Inflammatory macrophage treated with lipopolysaccharide for 1 hour (primary cell): Measurements from ENCODE around the gene HMGCR.

Source experiments
- DNase-seq, 2 donors: peaks; one replicate each; pipeline ENCODE4 v3.0.0-alpha.2; 2020 to 2022

Gene HMGCR

DNA sequence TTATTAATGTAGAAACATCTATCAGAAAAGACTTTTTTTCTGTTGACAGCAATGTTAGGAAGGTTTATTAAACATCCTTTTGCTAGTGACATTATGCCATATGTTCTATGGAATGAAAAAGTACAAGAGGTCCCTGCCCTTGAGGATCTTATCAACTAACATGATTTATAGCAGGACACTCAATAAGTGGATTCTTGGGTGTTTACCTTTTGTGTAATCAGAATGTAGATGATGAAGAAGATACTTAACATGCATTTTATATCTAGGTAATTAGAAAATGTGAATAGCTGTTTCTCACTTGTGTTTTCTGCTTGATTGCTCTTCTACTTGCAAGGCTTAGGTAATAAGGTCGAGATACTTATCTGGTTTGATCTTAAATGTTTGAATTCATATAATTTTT is 4.9 kb downstream of the HMGCR start:
- no peak for DNase-seq

DNA sequence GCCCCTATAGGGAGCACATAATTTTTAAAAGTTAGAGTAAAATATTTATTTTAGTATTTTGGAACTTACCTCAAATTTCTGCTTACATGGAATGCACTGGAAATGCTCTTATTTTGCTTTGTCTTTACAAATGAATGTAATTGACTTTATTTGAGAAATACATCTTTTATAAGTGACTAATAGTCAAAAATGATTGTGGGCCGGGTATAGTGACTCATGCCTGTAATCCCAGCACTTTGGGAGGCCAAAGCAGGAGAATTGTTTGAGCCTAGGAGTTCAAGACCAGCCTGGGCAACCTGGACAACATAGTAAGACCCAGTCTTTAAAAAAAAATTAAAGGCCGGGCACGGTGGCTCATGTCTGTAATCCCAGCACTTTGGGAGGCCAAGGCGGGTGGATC is 5.8 kb downstream of the HMGCR start:
- no peak for DNase-seq

DNA sequence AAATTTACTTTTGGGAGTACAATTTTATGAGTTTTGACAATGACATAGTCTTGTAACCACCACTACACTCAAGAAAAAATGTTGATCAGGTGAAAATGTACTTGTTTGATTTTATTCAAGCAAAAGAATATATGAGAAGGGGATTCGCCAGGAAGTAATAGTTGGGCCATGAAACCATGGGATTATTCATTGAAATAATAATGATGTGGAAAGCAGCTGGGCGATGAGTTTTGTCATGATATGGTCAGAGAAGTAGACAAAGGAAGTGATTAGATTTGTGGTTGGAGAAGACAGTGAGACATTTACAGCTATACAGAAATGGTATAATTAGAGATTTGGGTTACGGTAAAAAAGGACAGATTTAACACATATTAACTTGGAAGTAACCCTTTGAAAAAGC is 11.2 kb downstream of the HMGCR start:
- DNase-seq: no peak

DNA sequence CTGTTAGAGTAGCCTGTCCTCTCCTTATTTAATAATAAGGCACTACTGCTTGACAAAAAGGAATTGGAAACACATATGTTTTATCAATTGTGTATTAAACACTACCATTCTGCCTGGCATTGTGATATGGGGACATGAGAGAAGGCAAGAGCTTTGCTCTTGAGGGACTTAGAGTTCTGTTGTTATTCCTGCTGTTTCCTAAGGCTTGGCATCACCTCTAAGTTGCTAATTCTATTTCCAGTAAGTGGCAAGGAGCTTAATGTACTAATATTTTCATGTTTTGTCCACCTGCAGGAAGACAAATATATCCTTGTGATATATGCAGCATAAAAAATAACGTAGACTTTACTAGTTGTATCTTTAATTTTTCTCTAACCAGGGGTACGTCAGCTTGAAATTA is 12.6 kb downstream of the HMGCR start:
- DNase-seq: no peak

DNA sequence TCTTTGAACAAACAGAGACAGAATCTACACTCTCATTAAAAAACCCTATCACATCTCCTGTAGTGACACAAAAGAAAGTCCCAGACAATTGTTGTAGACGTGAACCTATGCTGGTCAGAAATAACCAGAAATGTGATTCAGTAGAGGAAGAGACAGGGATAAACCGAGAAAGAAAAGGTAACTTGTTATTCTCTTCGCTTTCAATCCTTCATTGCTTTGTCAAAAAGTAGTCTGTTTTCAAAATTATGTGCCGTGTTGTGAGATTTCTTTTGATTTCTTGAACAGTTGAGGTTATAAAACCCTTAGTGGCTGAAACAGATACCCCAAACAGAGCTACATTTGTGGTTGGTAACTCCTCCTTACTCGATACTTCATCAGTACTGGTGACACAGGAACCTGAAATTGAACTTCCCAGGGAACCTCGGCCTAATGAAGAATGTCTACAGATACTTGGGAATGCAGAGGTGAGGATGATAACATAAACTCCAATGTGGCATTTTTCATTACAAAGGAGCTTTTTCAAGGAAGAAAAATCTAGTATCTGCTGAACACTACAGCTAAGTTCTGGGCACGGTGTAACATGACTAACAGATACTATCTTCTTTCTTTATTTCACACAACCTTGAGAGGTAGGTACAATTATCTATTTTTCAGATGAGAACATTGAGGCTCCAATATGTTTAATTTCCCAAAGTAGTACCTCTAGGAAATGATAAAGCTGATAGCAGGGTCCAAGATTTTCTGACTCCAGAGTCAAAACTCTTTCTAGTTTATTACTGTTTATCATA is 14.3 kb downstream of the HMGCR start:
- no peak for DNase-seq

DNA sequence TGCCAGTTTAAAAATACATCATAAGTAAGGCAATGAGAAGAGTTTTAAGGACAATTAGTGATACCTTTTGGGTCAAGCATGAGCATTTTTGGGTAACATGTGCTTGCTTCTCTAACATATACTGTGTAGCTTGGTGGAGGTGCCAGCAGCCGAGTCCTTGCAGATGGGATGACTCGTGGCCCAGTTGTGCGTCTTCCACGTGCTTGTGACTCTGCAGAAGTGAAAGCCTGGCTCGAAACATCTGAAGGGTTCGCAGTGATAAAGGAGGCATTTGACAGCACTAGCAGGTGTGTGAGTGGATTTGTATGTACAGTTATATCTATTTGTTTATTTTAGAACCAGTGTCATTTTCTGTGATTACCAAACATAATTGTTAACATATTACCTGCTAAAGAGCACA is 18.2 kb downstream of the HMGCR start:
- DNase-seq: no peak

DNA sequence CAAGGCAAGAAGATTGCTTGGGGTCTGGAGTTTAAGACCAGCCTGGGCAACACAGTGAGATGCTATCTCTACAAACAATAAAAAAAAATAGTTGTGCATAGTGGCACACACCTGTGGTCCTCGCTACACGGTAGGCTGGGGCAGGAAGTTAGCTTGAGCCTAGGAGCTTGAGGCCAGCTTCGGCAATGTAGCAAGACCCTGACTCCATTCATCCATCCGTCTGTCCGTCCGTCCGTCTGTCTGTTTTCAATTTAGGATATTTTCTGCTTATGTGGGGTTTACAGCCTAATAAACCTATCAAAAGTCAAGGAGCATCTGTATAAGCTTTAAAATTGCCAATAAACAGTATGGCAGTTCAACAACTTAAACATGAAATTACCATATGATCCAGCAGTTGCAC is 19.7 kb downstream of the HMGCR start:
- no peak for DNase-seq

DNA sequence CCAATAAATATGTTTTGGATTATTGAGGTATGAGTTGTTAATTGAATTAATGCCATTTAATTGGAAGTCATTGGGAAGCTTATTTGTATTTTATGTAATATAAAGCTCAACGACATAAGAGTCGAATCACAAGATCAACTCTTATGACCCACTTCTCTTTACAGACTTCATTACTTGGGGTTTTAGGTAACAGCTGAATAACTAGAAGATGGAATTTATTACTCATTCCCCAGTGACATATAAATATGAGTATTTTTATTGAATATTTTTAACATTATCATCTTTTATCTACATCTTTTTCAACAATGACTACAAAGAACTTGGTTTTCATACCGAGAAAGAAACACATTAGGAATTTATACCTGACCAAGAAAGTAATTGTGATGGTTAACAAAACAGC is 21.1 kb downstream of the HMGCR start:
- DNase-seq: no peak

DNA sequence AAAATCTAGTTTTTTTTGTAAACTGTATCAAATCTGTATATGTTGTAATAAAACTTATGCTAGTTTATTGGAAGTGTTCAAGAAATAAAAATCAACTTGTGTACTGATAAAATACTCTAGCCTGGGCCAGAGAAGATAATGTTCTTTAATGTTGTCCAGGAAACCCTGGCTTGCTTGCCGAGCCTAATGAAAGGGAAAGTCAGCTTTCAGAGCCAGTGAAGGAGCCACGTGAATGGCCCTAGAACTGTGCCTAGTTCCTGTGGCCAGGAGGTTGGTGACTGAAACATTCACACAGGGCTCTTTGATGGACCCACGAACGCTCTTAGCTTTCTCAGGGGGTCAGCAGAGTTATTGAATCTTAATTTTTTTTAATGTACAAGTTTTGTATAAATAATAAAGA is 24.3 kb downstream of the HMGCR start:
- no peak for DNase-seq

DNA sequence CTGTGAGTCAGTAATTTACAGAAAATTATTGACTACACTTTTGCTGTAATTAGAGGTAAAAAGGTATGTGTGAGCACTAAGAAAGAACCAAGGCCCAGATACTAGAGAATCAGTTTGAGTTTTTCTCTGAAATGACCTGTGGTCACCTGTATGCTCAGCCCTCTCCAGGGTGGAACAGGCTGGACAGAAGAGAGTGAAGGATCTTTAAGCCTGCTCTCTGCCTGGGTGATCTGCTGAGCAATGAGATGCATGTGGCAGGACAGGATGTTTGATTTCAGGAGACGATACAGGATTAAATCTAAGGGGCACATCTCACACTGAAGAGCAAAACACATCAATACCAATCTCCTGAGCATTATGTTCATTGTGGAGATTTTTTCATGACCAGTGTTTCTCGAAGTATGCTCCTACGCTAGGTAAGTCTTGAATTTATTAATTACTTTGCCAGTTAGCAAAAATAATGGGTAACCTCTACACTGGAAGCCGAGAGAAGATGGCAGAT is 25.5 kb downstream of the HMGCR start:
- DNase-seq: no peak

DNA sequence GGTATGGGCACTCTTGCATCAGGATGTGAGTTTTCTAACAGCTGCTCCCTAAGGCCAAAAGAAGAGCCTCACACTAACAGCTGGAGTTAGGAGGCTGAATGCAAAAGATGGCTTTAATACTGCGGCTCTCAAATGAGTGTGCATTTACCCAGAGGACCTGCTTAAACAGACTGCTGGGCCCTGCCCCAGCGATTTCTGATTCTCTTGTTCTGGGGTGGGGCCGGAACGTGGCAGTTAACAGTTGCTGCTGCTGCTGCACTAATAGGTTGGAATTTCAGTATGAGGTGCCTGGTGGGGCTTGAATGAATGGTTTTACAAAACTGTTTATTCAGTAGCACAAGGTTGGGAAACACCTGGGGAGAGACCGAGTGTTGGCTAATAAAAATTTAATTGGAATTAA is 26.1 kb downstream of the HMGCR start:
- DNase-seq: no peak

DNA sequence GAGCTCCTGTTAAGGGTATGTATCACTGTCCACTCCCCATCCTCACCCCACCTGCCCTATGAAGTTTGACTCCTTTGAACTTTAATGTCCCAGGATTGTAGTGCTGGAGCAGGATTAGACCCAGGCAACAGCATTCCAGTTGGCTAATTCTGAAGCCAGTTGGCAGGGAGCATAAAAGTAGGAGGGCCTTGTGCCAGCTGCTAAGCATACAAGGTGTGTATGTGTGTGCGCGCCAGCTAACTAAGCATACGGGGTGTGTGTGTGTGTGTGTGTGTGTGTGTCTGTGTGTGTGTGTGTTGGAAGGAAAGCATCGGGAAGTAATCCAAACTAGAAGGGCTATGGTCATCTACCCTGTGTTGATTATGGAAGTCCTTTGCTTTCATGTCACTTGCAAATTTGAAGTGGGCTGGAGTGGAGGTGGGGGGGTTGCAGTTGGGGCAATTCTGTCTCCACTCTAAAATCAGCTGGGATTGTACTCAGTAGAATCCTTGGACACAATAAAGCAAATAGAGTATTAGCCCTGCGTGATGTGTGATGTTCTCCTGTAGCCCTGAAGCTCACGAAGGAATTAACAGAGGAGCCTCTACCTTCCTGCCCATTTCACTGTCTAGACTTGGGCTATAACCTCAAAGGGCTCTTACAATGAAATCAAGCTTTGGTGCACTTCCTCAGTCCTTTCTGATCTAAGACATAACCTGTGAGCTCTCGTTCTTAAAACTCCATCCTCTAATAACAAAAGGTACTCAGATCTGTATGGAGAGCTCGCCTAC is 26.9 kb downstream of the HMGCR start:
- DNase-seq: no peak

DNA sequence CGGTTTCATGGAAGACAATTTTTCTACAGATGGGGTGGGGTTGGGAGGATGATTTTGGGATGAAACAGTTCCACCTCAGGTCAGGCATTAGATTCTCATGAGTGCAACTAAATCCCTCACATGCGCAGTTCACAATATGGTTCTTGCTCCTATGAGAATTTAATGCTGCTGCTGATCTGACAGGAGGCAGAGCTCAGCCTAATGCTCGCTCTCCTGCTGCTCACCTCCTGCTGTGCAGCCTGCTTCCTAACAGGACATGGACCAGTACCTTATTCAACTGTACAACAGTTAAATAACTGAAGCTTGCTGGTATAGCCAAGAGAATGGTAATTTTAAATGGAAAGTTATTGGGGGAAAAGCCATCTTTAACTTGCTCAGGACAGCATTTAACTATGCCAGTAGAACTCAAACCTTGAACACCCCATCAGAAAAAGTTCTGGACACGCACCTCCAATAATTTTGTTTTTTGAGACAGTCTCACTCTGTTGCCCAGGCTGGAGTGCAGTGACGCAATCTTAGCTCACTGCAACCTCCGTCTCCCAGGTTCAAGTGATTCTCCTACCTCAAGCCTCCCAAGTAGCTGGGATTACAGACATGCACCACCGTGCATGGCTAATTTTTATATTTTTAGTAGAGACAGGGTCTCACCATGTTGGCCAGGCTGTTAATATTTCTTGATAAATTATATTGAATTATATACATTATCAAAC is 27.7 kb downstream of the HMGCR start:
- no peak for DNase-seq

DNA sequence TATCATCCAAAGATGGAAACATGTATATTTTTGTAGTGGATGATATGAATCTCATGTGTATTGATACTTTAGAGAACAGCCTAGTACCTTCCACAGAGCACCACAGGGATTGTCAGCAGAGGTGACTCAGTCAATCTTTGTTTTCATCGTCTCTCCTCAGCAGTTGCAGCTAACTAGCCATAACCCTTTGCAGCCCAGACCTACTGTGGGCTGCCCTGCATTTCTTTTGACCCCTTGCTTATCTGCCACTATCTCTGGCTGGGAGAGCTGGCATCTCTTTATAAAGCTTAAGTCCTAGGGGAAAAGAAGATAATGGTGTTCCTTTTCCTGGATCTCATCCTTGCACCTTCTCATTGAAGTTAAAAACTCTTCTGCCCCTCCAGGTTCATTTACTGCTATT is 28.7 kb downstream of the HMGCR start:
- DNase-seq: no peak

DNA sequence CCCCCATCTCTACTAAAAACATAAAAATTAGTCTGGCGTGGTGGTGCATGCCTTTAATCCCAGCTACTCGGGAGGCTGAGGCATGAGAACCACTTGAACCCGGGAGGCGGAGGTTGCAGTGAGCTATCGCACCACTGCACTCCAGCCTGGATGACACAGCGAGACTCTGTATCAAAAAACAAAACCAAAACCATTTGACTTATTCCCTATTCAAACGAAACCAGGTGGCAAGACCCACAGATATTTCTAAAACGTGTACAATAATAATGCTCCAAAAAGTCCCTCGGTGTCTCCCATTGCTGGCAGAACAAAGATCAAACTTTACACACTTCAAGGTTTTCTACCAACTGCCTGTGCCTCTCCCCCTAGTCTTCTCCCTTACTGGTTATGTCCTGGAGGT is 29.8 kb downstream of the HMGCR start:
- DNase-seq: no peak

DNA sequence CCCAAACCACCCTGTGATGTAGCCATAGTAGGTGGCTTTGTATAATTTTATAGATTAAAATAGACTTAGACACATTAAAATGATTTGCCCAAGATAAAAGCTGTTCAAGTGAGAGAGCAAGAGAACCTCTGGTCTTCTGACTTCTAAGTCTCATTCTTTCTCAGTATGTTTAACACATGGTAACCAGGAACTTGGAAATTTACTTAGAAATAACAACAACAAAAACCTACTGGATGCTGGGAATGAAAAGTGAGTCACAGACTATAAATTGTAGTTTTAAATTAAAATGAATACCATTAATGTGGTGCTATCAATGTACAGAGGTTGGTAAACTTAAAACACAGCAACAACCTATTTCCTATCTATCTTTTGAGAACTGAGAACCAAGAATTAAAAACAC is 30.4 kb downstream of the HMGCR start:
- no peak for DNase-seq

DNA sequence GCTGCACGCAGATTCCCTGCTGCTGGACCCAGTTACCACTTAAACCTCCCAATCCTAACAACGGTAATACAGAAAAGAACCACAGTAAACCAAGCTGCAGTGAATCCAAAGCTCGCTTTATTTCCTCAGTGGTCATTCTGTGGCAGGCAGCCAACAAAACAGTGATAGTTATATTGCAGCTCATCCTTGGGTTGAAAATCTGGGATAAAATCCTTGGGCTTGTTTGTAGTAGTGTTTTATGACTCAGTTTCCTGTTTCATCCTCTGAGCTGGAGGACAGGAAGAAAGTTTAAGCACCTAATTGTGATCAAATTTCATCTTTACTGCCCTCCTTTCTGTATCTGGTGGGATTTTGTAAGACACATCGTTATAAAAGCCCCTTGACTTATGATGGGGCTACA is 31.4 kb downstream of the HMGCR start:
- DNase-seq: no peak

DNA sequence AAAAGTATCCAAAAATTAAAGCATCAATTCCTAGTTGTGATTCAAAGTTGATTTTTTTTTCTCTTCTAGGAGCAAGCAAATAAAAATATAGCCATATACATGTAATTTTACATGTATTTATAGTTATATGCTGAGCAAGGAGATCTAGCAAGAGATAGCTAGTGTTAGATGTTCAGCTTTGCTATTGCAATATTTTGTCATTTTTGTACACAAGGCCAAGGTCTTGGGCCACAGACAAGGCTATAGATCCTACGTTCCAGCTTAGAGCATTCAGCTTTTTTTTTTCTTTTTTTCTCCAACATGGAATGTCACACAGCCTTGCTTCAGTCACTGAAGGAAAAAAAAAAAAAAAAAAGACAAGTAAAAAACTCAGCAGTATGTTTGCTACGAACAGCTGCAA is 36.8 kb downstream of the HMGCR start:
- no peak for DNase-seq

DNA sequence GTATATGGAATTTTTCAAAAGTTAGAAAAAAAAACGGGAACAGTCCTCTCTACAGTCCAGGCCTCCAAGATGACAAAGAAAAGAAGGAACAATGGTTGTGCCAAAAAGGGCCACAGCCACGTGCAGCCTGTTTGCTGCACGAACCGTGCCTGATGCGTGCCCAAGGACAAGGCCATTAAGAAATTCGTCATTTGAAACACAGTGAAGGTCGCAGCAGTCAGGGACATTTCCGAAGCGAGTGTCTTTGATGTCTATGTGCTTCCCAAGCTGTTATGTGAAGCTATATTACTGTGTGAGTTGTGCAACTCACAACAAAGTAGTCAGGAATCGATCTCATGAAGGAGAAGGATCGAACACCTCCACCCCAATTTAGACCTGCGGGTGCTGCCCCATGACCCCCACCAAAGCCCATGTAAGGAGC is 37.4 kb downstream of the HMGCR start:
- no peak for DNase-seq

DNA sequence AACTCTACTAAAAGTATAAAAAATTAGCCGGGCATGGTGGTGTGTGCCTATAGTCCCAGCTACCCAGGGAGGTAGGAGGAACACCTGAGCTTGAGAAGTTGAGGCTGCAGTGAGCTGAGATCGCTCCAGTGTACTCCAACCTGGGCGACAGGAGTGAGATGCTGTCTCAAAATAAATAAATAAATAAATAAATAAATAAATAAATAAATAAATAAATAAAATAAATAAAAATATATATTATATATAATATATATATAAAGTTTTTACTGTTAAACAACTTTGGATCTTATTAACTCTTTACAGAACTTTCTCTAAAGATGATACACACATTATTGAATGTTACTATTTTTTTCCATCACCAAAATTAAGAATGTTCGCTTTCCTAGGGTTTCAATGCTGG is 38.4 kb downstream of the HMGCR start:
- DNase-seq: no peak

DNA sequence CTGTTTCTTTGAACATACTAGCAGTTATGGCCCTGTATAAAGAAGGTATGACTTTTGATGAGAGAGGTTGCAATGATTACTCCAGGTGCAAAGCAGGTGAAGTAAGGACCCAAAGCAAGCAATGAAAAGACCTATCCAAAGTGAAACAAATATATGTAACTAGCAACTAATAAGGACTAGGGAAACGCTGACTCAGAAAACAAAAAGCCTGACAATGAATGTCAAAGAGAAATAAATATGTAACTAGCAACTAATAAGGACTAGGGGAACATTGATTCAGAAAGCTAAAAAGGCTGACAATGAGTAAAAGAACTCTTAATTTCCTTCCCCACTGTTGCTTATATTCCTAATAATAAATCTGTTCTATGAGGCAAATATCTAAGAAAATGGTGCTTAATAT is 43.1 kb downstream of the HMGCR start:
- no peak for DNase-seq

DNA sequence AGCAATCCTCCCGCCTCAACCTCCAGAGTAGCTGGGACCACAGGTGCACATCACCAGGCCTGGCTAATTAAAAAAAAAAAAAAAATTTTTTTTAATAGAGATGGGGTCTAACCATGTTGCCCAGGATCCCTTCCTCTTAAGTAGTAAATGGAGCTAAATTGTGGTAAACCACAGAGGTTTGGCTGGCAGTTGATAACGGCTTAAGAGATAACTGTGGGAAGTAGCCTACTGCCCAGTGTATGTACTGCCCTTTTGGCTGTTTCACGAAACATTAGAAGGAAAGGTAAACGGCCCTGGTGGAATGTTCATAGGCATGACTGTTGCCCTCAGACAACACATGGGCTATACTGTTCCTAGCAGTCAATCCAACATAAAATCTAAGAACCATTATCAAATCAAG is 44.4 kb downstream of the HMGCR start:
- DNase-seq: no peak

DNA sequence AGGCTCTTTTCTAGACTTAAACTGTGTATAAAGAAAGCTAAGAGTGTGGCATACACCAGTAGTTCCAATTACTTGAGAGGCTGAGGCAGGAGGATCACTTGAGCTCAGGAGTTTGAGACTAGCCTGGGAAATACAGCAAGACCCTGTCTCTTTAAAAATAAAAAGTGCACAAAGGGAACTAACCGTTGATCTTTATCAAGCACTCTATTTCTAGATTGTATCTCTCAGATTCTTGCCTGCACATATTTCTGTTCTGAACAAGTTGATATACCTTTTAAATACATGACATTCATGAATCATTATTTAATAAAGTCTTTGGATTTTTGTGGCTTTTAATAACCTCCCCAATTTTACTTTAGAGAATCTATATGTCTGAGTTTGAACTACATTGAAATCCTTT is 47.2 kb downstream of the HMGCR start:
- no peak for DNase-seq

DNA sequence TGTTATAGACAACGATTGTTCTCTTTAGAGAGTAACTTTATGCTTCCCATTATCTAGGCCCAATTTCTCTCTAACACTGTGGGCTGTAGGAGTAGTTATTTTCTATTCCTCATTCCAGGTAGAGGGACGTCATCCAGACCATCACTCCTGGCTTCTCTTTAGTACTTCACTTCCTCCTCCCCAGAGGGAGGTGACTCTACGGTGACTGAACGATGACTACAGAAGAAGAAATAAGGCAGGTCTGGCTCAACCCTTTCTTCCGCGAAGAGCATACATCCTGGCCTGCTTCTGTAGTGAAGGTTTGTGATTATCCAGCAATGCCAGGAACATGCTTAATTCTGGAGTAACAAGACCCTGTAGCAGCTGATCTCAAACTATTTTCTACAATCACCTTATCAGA is 50.8 kb downstream of the HMGCR start:
- DNase-seq: no peak
